H1 (cell line): Measurements from ENCODE around the gene LHPP. TPM values are rescaled to one million over a fixed set of nuclear protein-coding genes. Genes with fewer than 3 reads are reported as not detected.
A peak's percentile ranks its signal among the peaks of the same experiment; 100 is the strongest.

Experiments
- CTCF ChIA-PET: fragments of 300-600 bp; sonication (Branson Sonifier 250); formaldehyde crosslinking; loops from one replicate; lab custom pipeline; 2021; ENCODE audit not compliant: partially characterized antibody; lab: Charles Lee
- POLR2A ChIA-PET: fragments of 300-600 bp; sonication (Branson Sonifier 250); formaldehyde crosslinking; loops from one replicate; lab custom pipeline; 2021; ENCODE audit warnings: inconsistent platforms; ENCODE audit not compliant: partially characterized antibody; lab: Charles Lee
- DNase-seq, 2 experiments: peaks; one replicate each; pipeline versions ENCODE4 v3.0.0 to v3.0.0-alpha.2; 2010 to 2022; ENCODE audit warnings: low spot score in 2 of 2, low read depth in 1 of 2, mixed read lengths in 1 of 2
- FAIRE-seq: peaks from 2 replicates; lab custom pipeline; 2011; peaks lifted over from hg19 to GRCh38; lab: Jason Lieb, UNC
- H2AFZ ChIP-seq: 2 replicates; pipeline ENCODE4 v1.8.1; 2012; ENCODE audit warnings: low read length, inconsistent platforms
- H2AK5ac ChIP-seq: 2 replicates; pipeline ENCODE4 v1.6.1; 2013; ENCODE audit warnings: low read depth, low read length
- H2BK120ac ChIP-seq: replicated peaks from 2 replicates; pipeline ENCODE3; 2013; ENCODE audit warnings: low read depth, low read length, inconsistent platforms
- H2BK12ac ChIP-seq: 2 replicates; pipeline ENCODE4 v1.6.1; 2013; ENCODE audit warnings: low read depth, low read length
- H2BK15ac ChIP-seq: 2 replicates; pipeline ENCODE4 v1.6.1; 2013; ENCODE audit warnings: low read length
- H2BK20ac ChIP-seq: 2 replicates; pipeline ENCODE4 v1.6.1; 2013; ENCODE audit warnings: low read length
- H2BK5ac ChIP-seq: 2 replicates; pipeline ENCODE4 v1.6.1; 2013; ENCODE audit warnings: low read depth, low read length
- H3K14ac ChIP-seq: 2 replicates; pipeline ENCODE4 v1.6.1; 2013; ENCODE audit warnings: inconsistent platforms; ENCODE audit not compliant: insufficient read length
- H3K18ac ChIP-seq: 2 replicates; pipeline ENCODE4 v1.6.1; 2013; ENCODE audit warnings: low read length; ENCODE audit errors: extremely low read depth
- H3K23ac ChIP-seq: 2 replicates; pipeline ENCODE4 v1.6.1; 2013; ENCODE audit warnings: inconsistent platforms; ENCODE audit not compliant: insufficient read length
- H3K23me2 ChIP-seq: 2 replicates; pipeline ENCODE4 v1.6.1; 2013; ENCODE audit warnings: low read depth, low read length
- H3K27ac ChIP-seq: 2 replicates; pipeline ENCODE4 v1.6.1; 2011; ENCODE audit warnings: low read depth, low read length, inconsistent platforms
- H3K27me3 ChIP-seq, 4 experiments: replicated peaks in 1 of 4; 1 replicate in 1 of 4; 2 replicates in 3 of 4; pipeline versions ENCODE4 v1.6.1 to v1.8.1; 2011 to 2013; ENCODE audit warnings: low read length in 3 of 4, mild to moderate bottlenecking in 3 of 4, inconsistent platforms in 2 of 4, mixed read lengths in 2 of 4, moderate library complexity in 1 of 4; ENCODE audit not compliant: control insufficient read depth in 3 of 4, insufficient read depth in 3 of 4; ENCODE audit errors: extremely low read depth in 1 of 4
- H3K36me3 ChIP-seq, 4 experiments: 2 replicates each; pipeline versions ENCODE4 v1.6.1 to v1.8.1; 2011 to 2013; ENCODE audit warnings: mild to moderate bottlenecking in 4 of 4, low read length in 3 of 4, moderate library complexity in 2 of 4, control low read depth in 1 of 4, inconsistent platforms in 1 of 4; ENCODE audit not compliant: insufficient read depth in 4 of 4, control insufficient read depth in 2 of 4
- H3K4ac ChIP-seq: replicated peaks from 2 replicates; pipeline ENCODE3; 2013; ENCODE audit warnings: low read length, low read depth, mixed read lengths, inconsistent platforms; ENCODE audit not compliant: insufficient read length
- H3K4me1 ChIP-seq, 4 experiments: replicated peaks in 1 of 4; 1 replicate in 1 of 4; 2 replicates in 3 of 4; pipeline versions ENCODE4 v1.6.1 to v1.8.1; 2011 to 2013; ENCODE audit warnings: low read length in 3 of 4, inconsistent platforms in 2 of 4, mixed read lengths in 1 of 4; ENCODE audit not compliant: insufficient read depth in 4 of 4, control insufficient read depth in 3 of 4
- H3K4me2 ChIP-seq, 2 experiments: 2 replicates each; pipeline versions ENCODE4 v1.6.1 to v1.8.1; 2011 to 2013; ENCODE audit warnings: low read depth in 2 of 2, low read length in 2 of 2, control low read depth in 1 of 2, inconsistent platforms in 1 of 2, mild to moderate bottlenecking in 1 of 2; ENCODE audit not compliant: insufficient read depth in 1 of 2
- H3K4me3 ChIP-seq, 4 experiments: fragments of 200-600, 300-600 bp in 1 of 4; sonication (generic), shearing (Covaris generic), sonication (Bioruptor Twin) in 1 of 4; 2 replicates each; pipeline versions ENCODE4 v1.5.1 to v1.8.1; 2011 to 2016; ENCODE audit warnings: low read length in 4 of 4, low read depth in 3 of 4, control low read depth in 2 of 4, inconsistent platforms in 2 of 4, mild to moderate bottlenecking in 2 of 4, mixed read lengths in 1 of 4, moderate library complexity in 1 of 4; ENCODE audit not compliant: insufficient read depth in 2 of 4; ENCODE audit errors: extremely low read depth in 1 of 4
- H3K56ac ChIP-seq: replicated peaks from 2 replicates; pipeline ENCODE3; 2013; ENCODE audit warnings: low read depth, mild to moderate bottlenecking, mixed read lengths, low read length, inconsistent platforms; ENCODE audit not compliant: insufficient read length
- H3K79me1 ChIP-seq: 2 replicates; pipeline ENCODE4 v1.6.1; 2013; ENCODE audit warnings: low read depth, low read length, control low read depth
- H3K79me2 ChIP-seq, 2 experiments: 2 replicates each; pipeline versions ENCODE4 v1.6.1 to v1.8.1; 2012 to 2013; ENCODE audit warnings: low read length in 2 of 2, mild to moderate bottlenecking in 2 of 2, inconsistent platforms in 1 of 2; ENCODE audit not compliant: insufficient read depth in 2 of 2, control insufficient read depth in 1 of 2
- H3K9ac ChIP-seq, 4 experiments: replicated peaks in 1 of 4; 1 replicate in 1 of 4; 2 replicates in 3 of 4; pipeline versions ENCODE4 v1.6.1 to v1.8.1; 2011 to 2013; ENCODE audit warnings: low read depth in 3 of 4, low read length in 3 of 4, control low read depth in 2 of 4, mild to moderate bottlenecking in 2 of 4, moderate library complexity in 2 of 4, inconsistent platforms in 1 of 4; ENCODE audit errors: extremely low read depth in 1 of 4
- H3K9me3 ChIP-seq, 2 experiments: 2 replicates each; pipeline versions ENCODE4 v1.6.1 to v1.8.1; 2012 to 2013; ENCODE audit warnings: mild to moderate bottlenecking in 2 of 2, moderate library complexity in 2 of 2, control low read depth in 1 of 2, inconsistent platforms in 1 of 2, low read depth in 1 of 2, low read length in 1 of 2, mixed read lengths in 1 of 2; ENCODE audit not compliant: insufficient read depth in 2 of 2
- H4K20me1 ChIP-seq, 2 experiments: replicated peaks in 1 of 2; 2 replicates each; pipeline versions ENCODE3 to v1.8.1; 2011 to 2013; ENCODE audit warnings: inconsistent platforms in 2 of 2, low read length in 2 of 2, mild to moderate bottlenecking in 1 of 2; ENCODE audit not compliant: insufficient read depth in 2 of 2, control insufficient read depth in 1 of 2
- H4K5ac ChIP-seq: 2 replicates; pipeline ENCODE4 v1.6.1; 2013; ENCODE audit warnings: low read length, low read depth, mixed read lengths, inconsistent platforms; ENCODE audit not compliant: insufficient read length
- H4K8ac ChIP-seq: 2 replicates; pipeline ENCODE4 v1.8.0; 2013; ENCODE audit warnings: mild to moderate bottlenecking, moderate library complexity, low read length, inconsistent platforms; ENCODE audit not compliant: insufficient read depth; ENCODE audit errors: extremely low read depth
- H4K91ac ChIP-seq: replicated peaks from 2 replicates; pipeline ENCODE3; 2013; ENCODE audit warnings: low read length, mixed read lengths, inconsistent platforms; ENCODE audit not compliant: insufficient read length
- CTBP2 ChIP-seq: IDR thresholded peaks from 2 replicates; pipeline ENCODE4 v1.7.0; 2011; ENCODE audit warnings: borderline replicate concordance, mild to moderate bottlenecking, moderate library complexity, mixed read lengths, low read length; ENCODE audit not compliant: insufficient read depth, insufficient read length
- JUND ChIP-seq: IDR thresholded peaks from 2 replicates; pipeline ENCODE4 v1.6.1; 2011; ENCODE audit warnings: mild to moderate bottlenecking, improper control_type of control experiment, low read length
- PHF8 ChIP-seq: fragments of 200-600 bp; sonication (generic); conservative IDR thresholded peaks from 2 replicates; pipeline ENCODE4 v1.7.1; 2012; ENCODE audit warnings: low read depth, mild to moderate bottlenecking, inconsistent platforms, low read length, moderate library complexity
- RAD21 ChIP-seq, 2 experiments: IDR thresholded peaks in 1 of 2; conservative IDR thresholded peaks in 1 of 2; 2 replicates each; pipeline ENCODE4 v1.6.1; 2011; ENCODE audit warnings: low read depth in 2 of 2, low read length in 2 of 2, improper control_type of control experiment in 1 of 2, inconsistent platforms in 1 of 2, mild to moderate bottlenecking in 1 of 2, moderate library complexity in 1 of 2
- SRF ChIP-seq: IDR thresholded peaks from 2 replicates; pipeline ENCODE4 v1.6.1; 2011; ENCODE audit warnings: mild to moderate bottlenecking, low read depth, low read length, moderate library complexity
- TCF12 ChIP-seq: IDR thresholded peaks from 2 replicates; pipeline ENCODE4 v1.6.1; 2011; ENCODE audit warnings: low read depth, mild to moderate bottlenecking, low read length
- USF2 ChIP-seq: IDR thresholded peaks from 2 replicates; pipeline ENCODE4 v1.6.1; 2011; ENCODE audit warnings: low read length, improper control_type of control experiment
- WGBS, 2 experiments: shearing (Covaris generic) in 1 of 2; methylation state at CpG; one replicate each; pipeline versions ENCODE4 v1.1.6 to v1.1.7; 2013 to 2015; ENCODE audit warnings: low lambda C conversion rate in 2 of 2, mixed read lengths in 2 of 2, inconsistent platforms in 1 of 2, low coverage in 1 of 2, missing lambda C conversion rate in 1 of 2; ENCODE audit not compliant: insufficient replicate concordance in 2 of 2, insufficient coverage in 1 of 2, insufficient read length in 1 of 2; ENCODE audit errors: extremely low coverage in 1 of 2, missing lambda C conversion rate in 1 of 2; 5-methylcytosine and 5-hydroxymethylcytosine counted together
- polyA plus RNA-seq, 7 experiments: library from polyadenylated mRNA; depleted of rRNA in 3 of 7; stranded (reverse) in 5 of 7; unstranded in 2 of 7; fragments of >200 nt in 5 of 7; fragments of 200-250 nt in 2 of 7; gene quantifications; 1 replicate in 5 of 7; 2 replicates in 1 of 7; 4 replicates in 1 of 7; pipeline versions ENCODE4 v1.2.1 to v1.2.3, GENCODE V29; 2011 to 2013; ENCODE audit warnings: missing spikeins in 2 of 7, mixed read lengths in 2 of 7
- total RNA-seq: library from RNA; stranded (reverse); fragmentation: NEBNext Ultra II Directional; extraction: Animal tissue kit (Norgen Biotek cat#: 25700); gene quantifications from 2 replicates; pipeline ENCODE4 v1.2.1, GENCODE V29; 2021

LHPP gene
- total and polyA plus RNA-seq, 2 of the 8 experiments (the other 6 are each of a cell fraction or from before 2014, with no cell fraction given): 26.0 to 45.0 TPM

GRCh38 chr10:124532106-124532641, 70.6 kb downstream of the LHPP start:
- DNase-seq: peak; percentile 33 to 78
- no peak overlapping the region for H2BK20ac ChIP-seq
- H3K4me1 ChIP-seq: peaks cover 0 to 20% (median 9%) of the 10 kb centered on the region in 4 experiments; a peak in 5 of 7 replicates
- no peak for TF ChIP-seq PHF8
- peak; percentile 54 to 63 for TF ChIP-seq RAD21 (IDR thresholded peaks at IDR 0.05 in 1 of 2, conservative IDR thresholded peaks at IDR 0.05 in 1 of 2; ENCODE audit: low read depth in 2 of 2, low read length in 2 of 2)
- no peak for TF ChIP-seq CTBP2
- TF ChIP-seq TCF12: peak; percentile 71; the same call in 1 of the 2 replicates
- TF ChIP-seq JUND: peak; percentile 23; the same call in 1 of the 2 replicates
- no peak for TF ChIP-seq SRF
- TF ChIP-seq USF2: no peak

More at GRCh38 chr10:124532106-124532641, 70.6 kb downstream of the LHPP start:
- CTCF ChIA-PET: interaction anchor here (0.6 to 38.0 kb wide), 21 partner anchors 8 to 302 kb away, joined by 3 to 681 read pairs (median 4); partner anchors contain the start of gene LHPP
- Histone ChIP-seq H4K8ac (no peak overlapping the region; the same call in 1 of the 2 replicates), H4K20me1 (no peaks in the 10 kb centered on the region), H3K9ac (no peak overlapping the region), H2BK120ac (no peak overlapping the region), H3K36me3 (no peaks in the 10 kb centered on the region), H3K79me2 (no peaks in the 10 kb centered on the region), H3K18ac (no peak overlapping the region), H3K9me3 (no peaks in the 10 kb centered on the region), H4K91ac (no peak overlapping the region), H3K79me1 (no peaks in the 10 kb centered on the region), H2BK5ac (peak overlapping the region; percentile 4; the same call in 1 of the 2 replicates), H3K27ac (no peak overlapping the region), H3K14ac (no peak overlapping the region), H4K5ac (no peak overlapping the region), H2AFZ (no peak overlapping the region), H3K4me3 (no peak overlapping the region), H2BK15ac (peak overlapping the region; percentile 66), H3K23me2 (no peaks in the 10 kb centered on the region), H2AK5ac (peak overlapping the region; percentile 68; the same call in 1 of the 2 replicates), H3K4ac (no peak overlapping the region), H3K4me2 (no peak overlapping the region), H3K56ac (no peak overlapping the region), H3K27me3 (no peaks in the 10 kb centered on the region), H2BK12ac (no peak overlapping the region), H3K23ac (no peak overlapping the region)
- no peak for FAIRE-seq
- 71% methylated on average over 11 of the region's 11 CpGs; no CpG with 5 or more reads in 1 of the 2 experiments for WGBS, 2 experiments
- POLR2A ChIA-PET: interaction anchor here (1.6 kb wide), 1 partner anchor 13 kb away, joined by 5 read pairs; no protein-coding TSS in a partner anchor
